Coronary artery (tissue), 2 donors: ENCODE measurements around the gene TMEM132D.
"Not testable (repeated sequence)": the region's sequence is repeated elsewhere in the genome, so short reads cannot be mapped to it uniquely, and the experiment has no call there.

Experiments used
- DNase-seq: peaks from one replicate; pipeline ENCODE4 v3.0.0-alpha.2; 2017; ENCODE audit warnings: low spot score
- H3K27ac ChIP-seq, 2 donors: fragments of 200-600 bp; sonication (generic); one replicate each; pipeline ENCODE4 v1.5.1; 2016 to 2019
- H3K4me3 ChIP-seq: fragments of 200-600 bp; sonication (generic); 2 replicates; pipeline ENCODE4 v1.5.1; 2016; ENCODE audit warnings: mild to moderate bottlenecking, moderate library complexity
- TF ChIP-seq, protein P1 (sequence below): fragments of 200-600 bp; sonication (generic); IDR thresholded peaks from one replicate; pipeline ENCODE4 v1.5.1; 2019; ENCODE audit warnings: antibody characterized with exemption

The TMEM132D gene

DNA sequence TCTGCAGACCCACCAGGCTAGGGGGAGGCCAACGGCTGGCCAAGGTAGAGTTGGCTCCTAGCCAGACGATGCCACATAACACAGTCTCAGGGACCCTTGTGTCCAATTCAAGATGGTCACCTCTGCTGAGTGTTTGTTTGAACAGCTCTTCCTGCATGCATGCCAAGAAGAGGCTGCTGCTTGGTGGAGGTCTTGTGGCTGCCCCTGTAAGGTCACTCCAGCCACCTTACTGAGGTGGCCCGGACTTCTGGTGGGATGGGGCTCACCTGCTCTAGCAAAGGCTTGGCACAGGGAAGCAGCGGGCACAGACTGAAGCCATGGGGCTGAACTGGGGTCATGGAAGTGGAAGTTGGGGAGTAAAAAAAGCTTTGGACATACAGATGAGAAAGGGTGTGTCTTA lies 840.2 kb downstream of the TMEM132D start:
- H3K4me3 ChIP-seq = no peak overlapping the region
- TF ChIP-seq, protein P1, sequence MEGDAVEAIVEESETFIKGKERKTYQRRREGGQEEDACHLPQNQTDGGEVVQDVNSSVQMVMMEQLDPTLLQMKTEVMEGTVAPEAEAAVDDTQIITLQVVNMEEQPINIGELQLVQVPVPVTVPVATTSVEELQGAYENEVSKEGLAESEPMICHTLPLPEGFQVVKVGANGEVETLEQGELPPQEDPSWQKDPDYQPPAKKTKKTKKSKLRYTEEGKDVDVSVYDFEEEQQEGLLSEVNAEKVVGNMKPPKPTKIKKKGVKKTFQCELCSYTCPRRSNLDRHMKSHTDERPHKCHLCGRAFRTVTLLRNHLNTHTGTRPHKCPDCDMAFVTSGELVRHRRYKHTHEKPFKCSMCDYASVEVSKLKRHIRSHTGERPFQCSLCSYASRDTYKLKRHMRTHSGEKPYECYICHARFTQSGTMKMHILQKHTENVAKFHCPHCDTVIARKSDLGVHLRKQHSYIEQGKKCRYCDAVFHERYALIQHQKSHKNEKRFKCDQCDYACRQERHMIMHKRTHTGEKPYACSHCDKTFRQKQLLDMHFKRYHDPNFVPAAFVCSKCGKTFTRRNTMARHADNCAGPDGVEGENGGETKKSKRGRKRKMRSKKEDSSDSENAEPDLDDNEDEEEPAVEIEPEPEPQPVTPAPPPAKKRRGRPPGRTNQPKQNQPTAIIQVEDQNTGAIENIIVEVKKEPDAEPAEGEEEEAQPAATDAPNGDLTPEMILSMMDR = no peak

DNA sequence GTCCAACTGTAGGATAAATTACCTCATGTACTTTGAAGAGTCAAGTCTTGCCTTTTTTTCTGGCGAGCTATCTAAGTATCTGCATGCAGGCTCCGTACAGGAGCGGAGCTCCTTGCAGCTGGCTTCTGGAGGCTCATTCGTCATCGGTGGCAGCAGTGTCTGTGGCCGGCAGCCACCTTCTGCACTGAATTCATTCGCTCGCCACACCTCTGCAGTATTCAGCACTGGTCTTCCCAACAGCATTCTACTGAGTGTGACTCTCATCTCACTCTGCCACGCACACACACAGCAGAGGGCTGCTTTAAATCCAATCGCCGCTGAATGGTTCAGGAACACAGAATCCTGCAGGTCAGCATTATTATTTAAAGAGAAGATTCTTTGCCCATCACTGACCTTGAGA lies 850.6 kb downstream of the TMEM132D start:
- DNase-seq = no peak
- Histone ChIP-seq H3K27ac (no peak overlapping the region), H3K4me3 (no peak overlapping the region)
- TF ChIP-seq, protein P1 = no peak

More for the DNA sequence above, 840.2 kb downstream of the TMEM132D start:
- no peak overlapping the region for H3K27ac ChIP-seq
- no peak for DNase-seq

DNA sequence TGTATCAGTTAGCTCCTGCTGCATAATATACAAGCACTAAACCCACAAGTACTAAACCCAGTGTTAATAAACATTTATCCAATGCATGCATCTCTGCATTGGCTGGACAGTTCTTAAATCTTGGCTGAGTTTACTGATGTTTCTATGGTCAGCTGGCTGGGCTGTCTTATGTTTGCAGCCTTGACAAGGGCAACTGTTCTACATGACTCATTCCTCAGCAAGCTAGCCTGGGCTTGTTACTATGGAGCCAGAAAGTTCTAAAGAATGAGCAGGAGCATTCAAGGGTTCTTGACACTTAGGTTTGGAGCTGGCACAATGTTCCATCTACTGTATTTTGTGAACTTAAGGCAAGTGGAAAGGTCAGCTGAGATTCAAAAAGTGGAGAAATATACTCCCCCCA lies 851.5 kb downstream of the TMEM132D start:
- TF ChIP-seq, protein P1 = no peak
- Histone ChIP-seq H3K27ac (no peak overlapping the region), H3K4me3 (no peak overlapping the region)
- DNase-seq = no peak

DNA sequence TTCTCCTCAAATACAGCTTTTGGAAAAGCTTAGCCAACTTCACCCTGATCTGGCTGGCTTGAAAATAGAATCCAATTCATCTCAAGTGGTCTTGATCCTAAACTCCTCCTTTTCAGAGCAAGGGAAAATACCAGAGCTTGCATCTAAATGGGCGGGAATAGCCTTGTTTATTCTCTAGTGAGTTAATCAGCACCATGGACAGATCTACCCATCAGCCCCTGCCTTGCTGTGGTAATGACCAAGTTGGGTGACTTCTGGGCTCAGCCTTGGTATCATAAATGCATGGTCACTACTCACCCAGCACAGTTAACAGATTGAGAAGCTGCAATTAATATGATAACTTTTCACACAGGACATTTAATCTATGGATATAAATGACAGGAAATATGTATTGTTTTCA lies 853.9 kb downstream of the TMEM132D start:
- no peak for DNase-seq
- Histone ChIP-seq H3K4me3 (no peak overlapping the region), H3K27ac (no peak overlapping the region)
- TF ChIP-seq, protein P1 = no peak

DNA sequence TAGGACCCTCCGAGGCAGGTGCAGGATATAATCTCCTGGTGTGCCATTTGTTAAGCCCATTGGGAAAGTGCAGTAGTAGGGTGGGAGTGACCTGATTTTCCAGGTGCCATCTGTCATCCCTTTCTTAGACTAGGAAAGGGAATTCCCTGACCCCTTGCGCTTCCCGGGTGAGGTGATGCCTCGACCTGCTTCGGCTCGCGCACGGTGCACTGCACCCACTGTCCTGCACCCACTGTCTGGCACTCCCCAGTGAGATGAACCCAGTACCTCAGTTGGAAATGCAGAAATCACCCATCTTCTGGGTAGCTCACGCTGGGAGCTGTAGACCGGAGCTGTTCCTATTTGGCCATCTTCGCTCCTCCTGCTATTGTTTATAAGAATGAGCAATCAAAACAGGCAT lies 860.5 kb downstream of the TMEM132D start:
- not testable (repeated sequence) for DNase-seq, H3K4me3 ChIP-seq, H3K27ac ChIP-seq

DNA sequence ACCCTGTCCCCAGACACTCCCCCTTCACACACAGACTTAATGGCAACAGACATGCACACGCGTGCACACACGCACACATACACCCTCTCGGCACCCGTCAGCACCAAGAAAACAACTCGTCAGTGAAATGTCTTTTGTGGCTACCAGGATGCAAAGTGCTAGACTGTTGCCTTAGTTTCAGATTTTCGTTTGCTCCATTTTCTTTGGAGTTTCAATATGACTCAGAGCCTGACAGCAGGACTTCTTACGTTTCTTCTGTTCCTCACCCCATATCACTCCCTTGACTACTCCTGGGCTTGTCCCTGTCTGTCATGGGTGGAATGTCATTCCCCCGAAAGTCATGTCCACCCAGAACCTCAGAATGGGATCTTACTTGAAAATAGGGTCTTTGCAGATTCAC lies 867.7 kb downstream of the TMEM132D start:
- TF ChIP-seq, protein P1 = no peak
- Histone ChIP-seq H3K4me3 (no peak overlapping the region), H3K27ac (no peak overlapping the region)
- no peak for DNase-seq

GRCh38 chr12:129034558-129035289 lies 869.1 kb downstream of the TMEM132D start:
- TF ChIP-seq, protein P1 = no peak
- H3K4me3 ChIP-seq = no peak overlapping the region
- DNase-seq = no peak
- no peak overlapping the region for H3K27ac ChIP-seq
